ENCODE measurements around the gene FAM177A1. TPM values are rescaled to one million over a fixed set of nuclear protein-coding genes. Genes with fewer than 3 reads are reported as not detected.

The FAM177A1 gene
- total and polyA plus RNA-seq, 9 of the 15 experiments (the other 6 are each of a cell fraction or from before 2014, with no cell fraction given): 7.7 to 36.2 (median 29.9) TPM

DNA sequence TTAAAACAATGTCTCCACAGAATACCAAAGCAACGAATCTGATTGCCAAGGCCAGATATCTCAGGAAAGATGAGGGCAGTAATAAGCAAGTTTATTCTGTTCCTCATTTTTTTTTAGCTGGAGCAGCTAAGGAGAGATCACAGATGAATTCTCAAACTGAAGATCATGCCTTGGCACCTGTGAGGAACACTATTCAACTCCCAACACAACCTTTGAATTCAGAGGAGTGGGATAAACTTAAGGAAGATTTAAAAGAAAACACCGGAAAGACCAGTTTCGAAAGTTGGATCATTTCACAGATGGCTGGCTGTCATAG lies 77.3 kb downstream of the FAM177A1 start:
- intact Hi-C loops (cut with micrococcal nuclease) (loop anchor here (2.0 to 10.0 kb wide), 3 partner anchors 77 to 249 kb away; partner anchors contain the start of genes BAZ1A, FAM177A1 and SRP54), in situ Hi-C loops (cut with MboI) (no loop called here)
- H3K9me3 ChIP-seq (replicated peaks; ENCODE audit: control insufficient read depth, insufficient read depth, low read depth, low read length): no peaks in the 10 kb centered on the region
- peak overlapping the region; percentile 99 for H3K27ac ChIP-seq (ENCODE audit: extremely low read depth, low read depth, low read length)
- peak; percentile 57 for FAIRE-seq
- no peaks in the 10 kb centered on the region for H4K20me1 ChIP-seq (replicated peaks; ENCODE audit: control insufficient read depth, insufficient read depth, low read length)
- H3K9me1 ChIP-seq (ENCODE audit: control insufficient read depth, insufficient read depth, low read length): no peaks in the 10 kb centered on the region
- peaks cover 4 to 9% of the 10 kb centered on the region in 2 experiments; a peak in 4 of 5 replicates for H3K4me1 ChIP-seq (replicated peaks in 1 of 2; ENCODE audit: control insufficient read depth in 2 of 2, insufficient read depth in 2 of 2, low read length in 2 of 2)
- peaks cover 17% of the 10 kb centered on the region; the same call in 2 of the 3 replicates for H3K36me3 ChIP-seq (ENCODE audit: control insufficient read depth, insufficient read depth, low read length)
- H3K4me3 ChIP-seq: peak overlapping the region; percentile 62
- H2AFZ ChIP-seq (ENCODE audit: low read depth, low read length): peak overlapping the region; percentile 97
- ChIA-PET CTCF (ENCODE audit: low intra/inter-chr PET ratio) (no interaction called here), POLR2A (interaction anchor here (1.9 kb wide), 1 partner anchor 9 kb away, joined by 10 read pairs; no protein-coding TSS in a partner anchor)
- TF ChIP-seq, protein P1, sequence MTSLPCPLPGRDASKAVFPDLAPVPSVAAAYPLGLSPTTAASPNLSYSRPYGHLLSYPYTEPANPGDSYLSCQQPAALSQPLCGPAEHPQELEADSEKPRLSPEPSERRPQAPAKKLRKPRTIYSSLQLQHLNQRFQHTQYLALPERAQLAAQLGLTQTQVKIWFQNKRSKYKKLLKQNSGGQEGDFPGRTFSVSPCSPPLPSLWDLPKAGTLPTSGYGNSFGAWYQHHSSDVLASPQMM (CRISPR knock-in tag; IDR thresholded peaks at IDR 0.05): no peak
- TF ChIP-seq ZNF253 (CRISPR knock-in tag; conservative IDR thresholded peaks at IDR 0.05): no peak
- no peak for TF ChIP-seq SIX5 (IDR thresholded peaks at IDR 0.05; ENCODE audit: borderline replicate concordance in 1 of 2, insufficient read depth in 1 of 2, low read depth in 1 of 2, low read length in 2 of 2)
- no peak for TF ChIP-seq RBM22 (IDR thresholded peaks at IDR 0.05; ENCODE audit: low read depth, low read length, poor library complexity, severe bottlenecking)
- no peak for TF ChIP-seq TSC22D4 (tag; IDR thresholded peaks at IDR 0.05)
- no peak for TF ChIP-seq MLLT1 (IDR thresholded peaks at IDR 0.05)
- peak; percentile 41; the same call in 1 of the 2 replicates for TF ChIP-seq SPI1 (IDR thresholded peaks at IDR 0.05; ENCODE audit: borderline replicate concordance, low read depth, low read length)
- no peak for TF ChIP-seq ELF4 (CRISPR knock-in tag; IDR thresholded peaks at IDR 0.05)
- 0 out of 2 replicates have a peak, but pooled peaks have one; percentile 21 for TF ChIP-seq FOXM1 (IDR thresholded peaks at IDR 0.05; ENCODE audit: low read depth)
- TF ChIP-seq FOXM1 (CRISPR knock-in tag; IDR thresholded peaks at IDR 0.05; ENCODE audit: low read depth): no peak
- peak overlapping the region; percentile 94 for H3K4me2 ChIP-seq (ENCODE audit: insufficient read depth, low read length)
- peaks cover 53% of the 10 kb centered on the region for H3K79me2 ChIP-seq (ENCODE audit: control insufficient read depth, insufficient read depth, low read length)
- no peak for DNase-seq (ENCODE audit: extremely low read depth in 1 of 4, low spot score in 3 of 4)
- no peaks in the 10 kb centered on the region for H3K27me3 ChIP-seq (ENCODE audit: control insufficient read depth in 2 of 2, insufficient read depth in 2 of 2, low read length in 2 of 2)
- no TSS peak for BruUV-seq (replicated peaks)
- 0% methylated on average over 3 of the region's 3 CpGs for WGBS (ENCODE audit: insufficient coverage, low coverage, missing lambda C conversion rate)
- H3K9ac ChIP-seq (ENCODE audit: insufficient read depth in 1 of 2, low read depth in 2 of 2, low read length in 2 of 2): peak overlapping the region; percentile 94 to 96; a peak in 3 of 4 replicates
- ATAC-seq: no peak

All from K562 (cell line).